Tibial nerve (tissue), 4 donors: ENCODE measurements around the gene FOLR1.

Source experiments
- EP300 ChIP-seq, 2 donors: sonication (generic); formaldehyde crosslinking; IDR thresholded peaks; one replicate each; pipeline ENCODE4 v1.6.1; 2017; ENCODE audit warnings: antibody characterized with exemption in 2 of 2, mild to moderate bottlenecking in 1 of 2
- POLR2A ChIP-seq, 2 donors: fragments of 450-650 bp; IDR thresholded peaks; one replicate each; pipeline ENCODE4 v1.6.1; 2017; ENCODE audit warnings: antibody characterized with exemption in 2 of 2, mild to moderate bottlenecking in 2 of 2, moderate library complexity in 2 of 2
- TF ChIP-seq, protein P1 (sequence below), 5 experiments: fragments of 200-600 bp in 3 of 5; fragments of 450-650 bp in 2 of 5; sonication (generic) in 3 of 5; IDR thresholded peaks; one replicate each; pipeline ENCODE4 v1.5.1; 2016 to 2019; ENCODE audit warnings: antibody characterized with exemption in 5 of 5, mild to moderate bottlenecking in 3 of 5, moderate library complexity in 2 of 5

GRCh38 chr11:72204886-72205285, 12.9 kb downstream of the FOLR1 start:
- TF ChIP-seq, protein P1, sequence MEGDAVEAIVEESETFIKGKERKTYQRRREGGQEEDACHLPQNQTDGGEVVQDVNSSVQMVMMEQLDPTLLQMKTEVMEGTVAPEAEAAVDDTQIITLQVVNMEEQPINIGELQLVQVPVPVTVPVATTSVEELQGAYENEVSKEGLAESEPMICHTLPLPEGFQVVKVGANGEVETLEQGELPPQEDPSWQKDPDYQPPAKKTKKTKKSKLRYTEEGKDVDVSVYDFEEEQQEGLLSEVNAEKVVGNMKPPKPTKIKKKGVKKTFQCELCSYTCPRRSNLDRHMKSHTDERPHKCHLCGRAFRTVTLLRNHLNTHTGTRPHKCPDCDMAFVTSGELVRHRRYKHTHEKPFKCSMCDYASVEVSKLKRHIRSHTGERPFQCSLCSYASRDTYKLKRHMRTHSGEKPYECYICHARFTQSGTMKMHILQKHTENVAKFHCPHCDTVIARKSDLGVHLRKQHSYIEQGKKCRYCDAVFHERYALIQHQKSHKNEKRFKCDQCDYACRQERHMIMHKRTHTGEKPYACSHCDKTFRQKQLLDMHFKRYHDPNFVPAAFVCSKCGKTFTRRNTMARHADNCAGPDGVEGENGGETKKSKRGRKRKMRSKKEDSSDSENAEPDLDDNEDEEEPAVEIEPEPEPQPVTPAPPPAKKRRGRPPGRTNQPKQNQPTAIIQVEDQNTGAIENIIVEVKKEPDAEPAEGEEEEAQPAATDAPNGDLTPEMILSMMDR (IDR thresholded peaks at IDR 0.05): no peak
- TF ChIP-seq POLR2A (IDR thresholded peaks at IDR 0.05): no peak
- no peak for TF ChIP-seq EP300 (IDR thresholded peaks at IDR 0.05)
